NB4 (cell line): ENCODE results near the gene QSOX2.

Source experiments
- DNase-seq: peaks from one replicate; pipeline ENCODE4 v3.0.0; 2010; ENCODE audit warnings: low read depth
- H3K4me3 ChIP-seq: one replicate; pipeline ENCODE4 v1.5.1; 2011; ENCODE audit warnings: mild to moderate bottlenecking, low read depth, low read length, moderate library complexity
- MYC ChIP-seq: IDR thresholded peaks from 2 replicates; pipeline ENCODE4 v1.6.1; 2011; ENCODE audit warnings: low read depth, low read length
- POLR2A ChIP-seq: IDR thresholded peaks from 2 replicates; pipeline ENCODE4 v1.6.1; 2011; ENCODE audit warnings: mild to moderate bottlenecking; ENCODE audit not compliant: insufficient read length; ENCODE audit errors: extremely low read depth
- TF ChIP-seq, protein P1 (sequence below): IDR thresholded peaks from 2 replicates; pipeline ENCODE4 v1.6.1; 2011; ENCODE audit warnings: low read depth, low read length
- TF ChIP-seq, protein P2 (sequence below): IDR thresholded peaks from one replicate; pipeline ENCODE4 v1.5.1; 2012; ENCODE audit warnings: low read depth, low read length

The QSOX2 gene

DNA sequence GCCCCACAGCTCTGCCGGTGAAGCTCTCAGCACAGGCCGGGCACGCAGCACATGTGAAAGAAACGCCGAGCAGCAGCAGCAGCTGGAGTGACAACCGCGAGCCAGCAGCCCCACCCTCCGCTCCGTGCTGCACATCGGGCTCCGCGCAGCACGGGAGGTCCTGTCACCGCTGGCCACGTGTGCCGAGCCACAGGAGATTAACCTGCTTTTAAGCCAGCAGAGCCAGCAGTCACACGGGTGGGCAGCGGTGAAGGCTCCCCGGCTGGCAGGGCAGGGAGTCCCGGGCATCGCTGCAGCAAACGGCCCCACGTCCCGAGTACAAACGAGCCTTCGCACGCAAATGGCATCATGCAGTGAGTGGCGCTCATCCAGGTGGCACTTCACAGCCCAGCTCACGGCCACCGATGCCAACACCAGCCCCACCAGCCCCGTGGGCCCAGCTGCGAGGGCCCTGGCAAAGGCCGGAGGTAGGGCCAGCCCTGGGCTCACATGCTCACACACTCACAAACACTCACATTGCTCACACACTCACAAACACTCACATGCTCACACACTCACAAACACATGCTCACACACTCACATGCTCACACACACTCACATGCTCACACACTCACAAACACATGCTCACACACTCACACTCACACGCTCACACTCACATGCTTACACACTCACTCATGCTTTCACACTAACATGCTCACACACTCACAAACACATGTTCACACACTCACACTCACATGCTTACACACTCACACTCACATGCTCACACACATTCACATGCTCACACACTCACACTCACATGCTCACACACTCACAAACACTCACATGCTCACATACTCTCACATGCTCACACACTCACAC is 47.2 kb upstream of the QSOX2 start:
- no peak overlapping the region for H3K4me3 ChIP-seq
- no peak for DNase-seq
- TF ChIP-seq POLR2A = no peak
- TF ChIP-seq, protein P1, sequence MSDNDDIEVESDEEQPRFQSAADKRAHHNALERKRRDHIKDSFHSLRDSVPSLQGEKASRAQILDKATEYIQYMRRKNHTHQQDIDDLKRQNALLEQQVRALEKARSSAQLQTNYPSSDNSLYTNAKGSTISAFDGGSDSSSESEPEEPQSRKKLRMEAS = peak; percentile 36; the same call in 1 of the 2 replicates
- TF ChIP-seq MYC = no peak

DNA sequence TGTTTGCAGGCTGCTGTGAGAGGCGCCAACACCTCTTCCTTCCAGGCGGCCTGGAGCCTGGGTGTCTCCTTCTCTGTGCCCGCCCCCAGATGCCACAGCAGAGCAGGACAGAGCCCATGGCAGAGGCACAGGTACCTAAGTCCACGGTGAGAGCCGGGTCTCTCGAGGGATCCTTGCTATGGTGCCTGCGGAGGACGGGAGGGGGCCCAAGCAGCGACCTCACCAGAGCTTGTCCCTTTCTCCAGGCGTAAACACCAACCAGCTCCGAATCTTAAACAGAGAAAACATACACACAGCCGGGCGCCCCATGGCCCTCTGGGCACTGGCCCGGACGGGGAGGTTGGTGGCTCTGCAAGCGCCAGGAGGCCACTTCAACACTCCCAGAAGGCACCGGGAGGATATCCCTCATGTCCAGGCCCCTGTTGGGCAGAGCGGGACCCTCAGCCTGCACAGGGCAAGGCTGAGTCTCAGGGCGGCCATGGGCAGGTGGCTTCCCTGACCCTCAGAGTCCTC is 46.5 kb upstream of the QSOX2 start:
- no peak overlapping the region for H3K4me3 ChIP-seq
- TF ChIP-seq MYC = no peak
- no peak for DNase-seq

DNA sequence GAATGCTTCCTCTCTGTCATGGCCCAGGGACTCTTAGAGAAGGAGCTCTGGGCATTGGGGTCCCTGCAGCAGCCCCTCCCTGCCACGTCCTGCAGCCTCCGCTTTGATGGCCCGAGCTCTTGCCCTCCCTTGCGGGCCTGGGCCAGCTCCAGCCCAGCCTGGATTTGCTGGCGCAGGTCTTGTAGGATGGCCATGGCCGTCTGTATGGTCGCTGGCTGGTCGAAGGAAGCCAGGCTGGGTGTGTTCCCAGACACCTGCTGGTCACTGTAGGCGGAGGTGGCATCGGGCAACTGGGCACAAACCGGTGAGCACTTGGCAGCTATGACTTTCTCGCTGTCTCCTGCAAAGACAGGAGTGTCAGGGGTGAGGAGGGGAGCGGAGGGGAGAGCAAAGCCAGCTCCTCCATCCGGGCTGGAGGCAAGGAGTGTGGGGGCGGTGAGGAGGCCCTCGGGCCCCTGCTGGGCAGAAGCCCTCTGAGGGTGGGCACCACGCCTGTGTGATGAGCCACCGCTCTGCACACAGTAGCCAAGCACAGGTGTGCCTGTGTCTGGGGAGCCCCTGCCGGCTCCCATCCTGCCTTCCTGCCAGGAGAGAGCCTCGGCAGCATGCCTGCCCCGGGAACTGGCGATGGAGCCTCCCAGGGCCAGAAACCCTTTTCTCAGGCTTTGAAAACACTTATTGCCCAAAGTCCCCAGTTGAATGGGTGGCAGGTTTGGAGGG is 45.9 kb upstream of the QSOX2 start:
- TF ChIP-seq POLR2A (no peak), MYC (no peak)
- TF ChIP-seq, protein P2, sequence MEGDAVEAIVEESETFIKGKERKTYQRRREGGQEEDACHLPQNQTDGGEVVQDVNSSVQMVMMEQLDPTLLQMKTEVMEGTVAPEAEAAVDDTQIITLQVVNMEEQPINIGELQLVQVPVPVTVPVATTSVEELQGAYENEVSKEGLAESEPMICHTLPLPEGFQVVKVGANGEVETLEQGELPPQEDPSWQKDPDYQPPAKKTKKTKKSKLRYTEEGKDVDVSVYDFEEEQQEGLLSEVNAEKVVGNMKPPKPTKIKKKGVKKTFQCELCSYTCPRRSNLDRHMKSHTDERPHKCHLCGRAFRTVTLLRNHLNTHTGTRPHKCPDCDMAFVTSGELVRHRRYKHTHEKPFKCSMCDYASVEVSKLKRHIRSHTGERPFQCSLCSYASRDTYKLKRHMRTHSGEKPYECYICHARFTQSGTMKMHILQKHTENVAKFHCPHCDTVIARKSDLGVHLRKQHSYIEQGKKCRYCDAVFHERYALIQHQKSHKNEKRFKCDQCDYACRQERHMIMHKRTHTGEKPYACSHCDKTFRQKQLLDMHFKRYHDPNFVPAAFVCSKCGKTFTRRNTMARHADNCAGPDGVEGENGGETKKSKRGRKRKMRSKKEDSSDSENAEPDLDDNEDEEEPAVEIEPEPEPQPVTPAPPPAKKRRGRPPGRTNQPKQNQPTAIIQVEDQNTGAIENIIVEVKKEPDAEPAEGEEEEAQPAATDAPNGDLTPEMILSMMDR = no peak
- TF ChIP-seq, protein P1 = no peak
- no peak overlapping the region for H3K4me3 ChIP-seq
- no peak for DNase-seq

DNA sequence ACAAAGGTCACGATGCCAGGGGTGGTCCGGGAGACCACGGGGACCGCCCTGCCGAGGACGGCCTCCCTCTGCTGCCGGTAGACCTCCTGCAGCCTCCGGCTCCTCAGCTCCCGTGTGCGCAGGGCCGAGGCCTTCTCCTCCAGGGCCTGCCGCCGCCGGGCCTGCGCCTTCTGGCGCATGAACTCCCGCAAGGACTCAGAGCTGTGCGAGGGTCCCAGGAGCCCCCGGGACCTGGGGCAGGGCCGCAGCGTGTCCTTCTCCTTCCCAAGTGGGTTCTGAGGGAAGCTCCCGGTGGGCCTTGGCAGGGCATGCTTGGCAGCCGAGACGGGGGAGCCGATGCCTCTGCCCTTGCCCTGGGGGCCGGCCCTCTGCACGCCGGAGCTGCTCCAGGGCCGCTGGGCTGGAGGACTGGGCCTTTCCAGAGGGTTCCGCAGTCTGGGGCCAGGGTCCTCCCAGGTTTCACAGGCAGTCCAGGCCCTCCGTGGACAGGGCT is 44.9 kb upstream of the QSOX2 start:
- TF ChIP-seq, protein P2 = no peak
- TF ChIP-seq POLR2A (no peak), MYC (no peak)
- TF ChIP-seq, protein P1 = no peak
- DNase-seq = no peak
- H3K4me3 ChIP-seq = no peak overlapping the region

DNA sequence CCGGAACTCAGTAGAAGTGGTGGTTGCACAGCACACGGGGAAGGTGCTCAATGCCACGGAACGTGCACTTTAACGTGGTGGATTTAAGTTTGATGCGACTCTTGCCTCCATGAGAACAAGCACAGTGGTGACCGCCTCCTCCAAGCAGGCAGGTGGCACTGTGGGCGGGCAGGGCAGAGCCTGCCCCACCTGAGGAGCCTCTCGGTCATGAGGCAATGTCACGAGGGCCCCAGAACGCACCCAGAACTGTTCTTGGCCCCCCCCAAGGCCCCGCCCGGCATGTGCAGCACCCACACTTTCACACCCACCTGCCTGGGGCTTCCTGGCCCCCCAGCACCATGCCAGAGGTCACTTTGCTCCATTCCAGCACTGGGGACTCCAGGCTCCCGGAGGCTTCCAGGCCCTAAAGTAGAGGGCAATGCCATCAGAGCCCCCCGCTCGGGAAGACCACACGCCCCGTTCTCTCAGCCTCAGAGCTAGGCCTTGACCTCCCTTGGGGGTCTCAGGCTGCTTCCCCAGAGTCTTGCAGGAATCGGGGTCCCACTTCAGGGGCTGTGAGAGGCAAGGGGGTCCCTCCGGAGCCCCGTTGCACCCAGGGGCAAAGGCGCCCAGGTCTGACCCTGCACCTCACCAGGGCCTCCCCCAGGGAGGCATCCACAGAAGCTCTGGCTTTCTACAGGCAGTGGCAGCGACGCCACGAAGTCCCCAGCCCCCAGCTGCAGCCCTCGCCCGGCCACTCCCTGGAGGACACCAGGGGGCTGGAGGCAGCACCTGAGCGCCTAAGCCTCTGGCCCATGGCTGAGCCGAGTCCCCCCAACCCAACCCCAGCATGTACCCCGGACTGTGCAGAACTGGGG is 44.3 kb upstream of the QSOX2 start:
- TF ChIP-seq POLR2A (no peak), MYC (no peak)
- TF ChIP-seq, protein P2 = no peak
- TF ChIP-seq, protein P1 = no peak
- no peak overlapping the region for H3K4me3 ChIP-seq
- no peak for DNase-seq

DNA sequence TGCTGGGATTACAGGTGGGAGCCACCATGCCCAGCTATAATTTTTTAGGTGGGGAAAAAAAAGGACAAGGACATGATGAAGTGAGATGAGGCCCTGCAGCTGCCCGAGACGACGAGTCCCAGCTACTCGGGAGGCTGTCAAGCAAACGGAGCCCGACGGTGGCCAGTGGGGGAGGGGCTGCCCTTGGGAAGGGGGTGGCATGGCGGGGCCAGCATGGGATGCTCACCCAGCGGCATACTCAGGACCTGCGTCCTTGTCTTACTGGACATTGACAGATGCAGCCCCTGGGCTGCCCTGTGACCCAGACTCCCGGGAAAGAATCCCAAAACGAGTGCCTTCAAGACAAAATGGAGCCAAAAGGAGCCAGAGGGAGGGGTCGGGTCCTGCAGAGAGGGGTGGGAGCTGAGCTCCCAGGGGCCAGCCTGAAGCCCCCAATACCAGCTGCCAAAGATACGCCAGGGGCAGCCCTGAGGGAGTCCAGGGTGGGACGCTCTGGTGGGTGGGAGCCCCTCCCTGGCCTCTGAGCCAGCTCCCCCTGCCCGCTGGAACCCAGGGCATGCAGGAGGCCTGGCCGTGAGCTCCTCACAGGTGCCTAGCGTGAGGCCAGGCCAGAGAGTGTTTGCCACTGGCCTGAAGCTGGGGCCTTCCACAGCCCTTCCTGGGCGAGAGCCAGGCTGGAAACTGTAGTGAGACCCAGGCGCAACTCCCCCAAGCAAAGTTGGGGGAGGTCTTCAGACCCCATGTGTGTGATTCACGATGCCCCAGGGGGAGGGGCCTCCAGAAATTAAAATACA is 42.5 kb upstream of the QSOX2 start:
- H3K4me3 ChIP-seq = no peak overlapping the region
- no peak for DNase-seq
- TF ChIP-seq, protein P2 = no peak
